Measurements from ENCODE around the gene IL22RA1.
A peak's percentile ranks its signal among the peaks of the same experiment; 100 is the strongest.

Gene IL22RA1

DNA sequence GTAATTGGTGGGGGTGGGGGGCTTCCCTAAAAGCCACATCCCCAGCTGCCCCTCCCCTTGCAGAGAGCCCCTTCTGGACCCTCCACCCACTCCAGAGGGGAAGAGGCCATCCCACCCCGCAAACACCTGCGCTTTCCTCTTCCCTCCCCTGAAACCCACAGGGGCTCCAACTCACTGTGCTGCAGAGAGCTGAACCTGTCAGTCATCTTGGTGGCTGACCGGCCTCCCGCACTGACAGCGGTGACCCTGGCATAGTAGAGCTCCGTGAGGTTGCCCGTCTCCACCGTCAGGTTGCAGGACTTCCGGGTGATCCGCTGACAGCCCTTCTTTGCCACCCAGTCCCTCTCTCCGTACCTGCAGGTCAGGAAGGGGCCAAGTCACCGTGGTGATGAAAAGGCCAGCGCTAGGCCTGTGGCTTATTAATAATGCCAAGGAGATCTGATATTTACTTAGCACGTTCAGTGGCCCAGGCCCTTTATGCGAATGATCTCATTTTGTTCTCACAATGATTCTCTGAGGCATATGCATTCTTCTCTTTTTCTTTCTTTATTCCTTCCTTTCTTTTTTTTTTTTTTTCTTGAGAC is 5.9 kb downstream of the IL22RA1 start:
- no peak for DNase-seq

DNA sequence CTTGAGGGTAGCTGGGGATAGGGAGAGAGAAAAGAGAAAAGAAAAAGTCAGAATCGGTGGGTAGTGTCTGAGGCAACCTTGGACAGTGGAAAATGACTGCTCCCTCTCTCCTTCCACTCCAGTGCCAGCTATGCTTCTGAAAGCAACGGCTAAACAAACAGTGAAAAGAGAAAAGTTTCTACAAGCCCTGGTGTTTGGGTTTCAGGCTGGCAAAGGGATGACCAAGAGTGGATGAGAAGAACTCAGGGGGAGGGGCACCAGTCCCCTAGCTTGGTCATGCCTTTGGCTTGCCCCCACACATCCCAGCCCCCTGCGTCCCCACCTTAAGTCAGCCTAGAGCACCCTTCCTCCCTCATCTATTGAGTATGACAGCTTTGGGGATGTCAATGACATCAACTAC is 8.6 kb downstream of the IL22RA1 start:
- no peak for DNase-seq

DNA sequence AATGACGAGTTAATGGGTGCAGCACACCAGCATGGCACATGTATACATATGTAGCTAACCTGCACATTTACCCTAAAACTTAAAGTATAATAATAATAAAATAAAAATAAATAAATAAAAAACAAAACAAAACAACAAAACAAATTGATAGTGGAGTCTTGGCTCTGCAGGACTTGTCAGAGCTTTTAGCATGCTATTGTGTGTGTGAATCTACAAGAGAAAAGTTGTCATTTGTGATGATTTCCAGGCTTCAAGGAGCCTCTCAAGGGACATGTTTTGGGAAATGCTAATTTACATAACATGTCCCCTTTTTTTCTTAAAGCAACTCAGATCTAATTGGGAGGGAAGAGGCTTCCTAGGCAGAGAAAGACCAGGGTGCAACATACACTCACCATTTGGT is 9.1 kb downstream of the IL22RA1 start:
- no peak for DNase-seq

- no peak for DNase-seq
Observed at GRCh38 chr1:24130385-24130784, 12.6 kb downstream of the IL22RA1 start.

DNA sequence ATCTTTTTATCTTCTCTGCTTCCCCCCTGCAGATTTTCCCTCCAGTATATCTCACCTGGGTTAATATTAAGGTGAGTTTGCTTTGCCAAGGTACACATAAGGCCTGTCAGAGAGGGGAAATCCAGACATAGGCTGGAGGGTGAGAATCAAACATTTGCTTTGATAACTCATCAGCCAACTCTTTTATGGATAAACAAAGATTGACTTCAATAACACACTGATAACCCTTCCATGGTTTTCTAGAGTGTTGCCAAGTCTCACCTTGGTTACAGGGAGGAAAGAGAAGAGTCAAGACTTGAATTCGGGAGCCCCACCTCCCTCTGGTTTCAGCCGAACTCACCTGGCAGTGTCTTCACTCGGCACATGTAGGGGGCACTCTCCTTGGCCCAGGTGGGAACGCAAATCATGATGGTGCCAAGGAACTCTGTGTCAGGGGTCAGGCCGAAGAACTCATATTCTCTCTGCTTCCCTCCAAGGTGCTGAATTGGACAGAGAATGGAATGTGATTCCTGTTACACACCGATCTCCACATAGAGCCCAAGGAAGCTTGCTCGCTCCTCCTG is 15.1 kb downstream of the IL22RA1 start:
- no peak for DNase-seq

GRCh38 chr1:24127134-24127800 is 15.7 kb downstream of the IL22RA1 start:
- DNase-seq: no peak

DNA sequence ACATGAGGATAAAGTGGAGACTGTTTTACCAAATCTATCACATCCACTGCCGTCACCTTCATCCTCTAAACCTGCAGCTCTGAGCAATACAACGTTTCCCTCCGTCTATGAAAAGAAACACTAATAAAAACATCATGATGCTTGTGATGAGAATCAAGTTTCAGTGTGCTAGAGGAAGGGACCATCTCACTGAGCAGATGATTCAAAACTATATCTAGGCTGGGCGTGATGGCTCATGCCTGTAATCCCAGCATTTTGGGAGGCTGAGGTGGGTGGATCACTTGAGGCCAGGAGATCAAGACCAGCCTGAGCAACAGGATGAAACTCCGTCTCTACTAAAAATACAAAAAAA is 16.3 kb downstream of the IL22RA1 start:
- no peak for DNase-seq

GRCh38 chr1:24126018-24126671 is 16.8 kb downstream of the IL22RA1 start:
- no peak for DNase-seq

DNA sequence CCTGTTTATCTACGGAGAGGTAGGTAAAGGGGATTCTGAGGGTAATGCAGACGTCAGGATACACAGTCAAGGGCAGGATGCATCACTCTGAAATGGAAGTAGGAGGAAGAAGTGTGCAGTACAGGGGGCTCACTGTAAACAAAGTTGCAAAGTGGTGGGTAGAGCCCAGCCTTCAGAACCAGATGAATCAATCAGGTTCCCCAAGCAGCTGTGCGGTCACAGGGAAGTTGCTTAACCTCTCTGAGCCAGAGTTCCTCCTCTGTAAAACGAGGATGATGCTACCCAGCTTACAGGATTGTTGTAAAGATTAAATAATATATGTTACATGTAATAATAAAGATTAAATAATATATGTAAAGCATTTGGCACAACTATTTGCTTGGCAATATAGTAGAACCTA is 17.5 kb downstream of the IL22RA1 start:
- DNase-seq: no peak

DNA sequence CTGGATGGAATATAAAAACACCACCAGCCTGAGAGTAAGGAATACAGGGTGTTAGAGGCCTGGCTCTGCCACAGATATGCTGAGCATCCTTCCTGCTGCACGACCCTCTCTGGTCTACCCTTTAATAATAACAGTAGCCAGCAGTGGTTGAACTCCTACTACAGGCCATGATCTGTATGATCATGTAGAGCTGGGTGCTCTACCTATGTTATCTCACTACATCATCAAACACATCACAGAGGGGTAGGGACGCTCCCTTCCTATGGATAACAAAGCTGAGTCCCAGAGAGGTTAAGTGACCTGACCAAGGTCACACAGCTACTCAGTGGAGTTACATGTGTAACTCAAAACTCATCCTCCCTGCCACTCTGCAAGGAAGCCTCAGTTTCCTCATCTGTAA is 18.0 kb downstream of the IL22RA1 start:
- DNase-seq: no peak

GRCh38 chr1:24123611-24124010 is 19.3 kb downstream of the IL22RA1 start:
- no peak for DNase-seq

GRCh38 chr1:24122776-24123175 is 20.2 kb downstream of the IL22RA1 start:
- DNase-seq: no peak

- DNase-seq: no peak
Observed at GRCh38 chr1:24121406-24121805, 21.5 kb downstream of the IL22RA1 start.

GRCh38 chr1:24120965-24121364 is 22.0 kb downstream of the IL22RA1 start:
- no peak for DNase-seq

DNA sequence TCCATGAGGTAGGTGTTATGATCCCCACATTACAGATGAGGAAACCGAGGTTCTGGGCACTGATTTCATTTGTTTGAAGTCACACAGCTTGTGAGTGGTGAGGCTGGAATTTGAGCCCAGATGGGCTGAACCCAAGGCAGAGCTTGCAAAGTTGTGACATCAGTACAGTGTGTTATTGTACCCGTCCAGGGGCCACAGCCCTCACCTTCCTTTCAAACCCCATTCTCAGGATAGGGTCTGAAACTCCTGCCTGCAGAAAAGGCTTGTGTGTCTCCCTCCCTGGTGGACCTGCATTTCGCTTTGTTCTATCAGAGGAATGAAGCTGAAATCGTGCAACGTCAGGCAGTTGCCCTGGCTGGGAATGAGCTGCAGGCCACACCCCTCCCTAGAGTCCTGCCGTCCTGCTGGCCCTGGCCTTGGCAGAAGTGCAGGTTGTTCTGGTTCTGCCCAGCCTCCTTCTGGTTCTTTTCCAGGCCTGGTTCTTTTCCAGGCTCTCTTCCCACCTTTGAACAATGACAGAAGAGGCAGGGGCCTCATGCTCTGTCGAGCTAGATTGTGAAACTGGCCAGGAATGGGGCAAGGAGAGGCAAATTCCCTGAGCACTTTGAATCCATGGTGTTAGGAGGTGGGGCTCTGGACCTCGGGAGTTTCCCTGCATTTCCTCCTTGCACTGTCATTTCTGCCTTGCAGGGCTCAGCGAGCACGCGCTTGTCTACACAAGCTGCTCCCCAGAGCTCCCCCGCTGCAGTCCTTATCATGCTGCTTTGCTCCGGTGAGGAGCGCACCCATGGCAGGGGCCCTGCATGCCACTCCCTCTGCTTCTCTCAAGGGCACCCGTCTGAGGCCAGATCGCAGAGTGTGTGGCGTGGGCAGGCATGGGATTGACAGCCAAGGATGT is 22.8 kb downstream of the IL22RA1 start:
- DNase-seq: no peak

DNA sequence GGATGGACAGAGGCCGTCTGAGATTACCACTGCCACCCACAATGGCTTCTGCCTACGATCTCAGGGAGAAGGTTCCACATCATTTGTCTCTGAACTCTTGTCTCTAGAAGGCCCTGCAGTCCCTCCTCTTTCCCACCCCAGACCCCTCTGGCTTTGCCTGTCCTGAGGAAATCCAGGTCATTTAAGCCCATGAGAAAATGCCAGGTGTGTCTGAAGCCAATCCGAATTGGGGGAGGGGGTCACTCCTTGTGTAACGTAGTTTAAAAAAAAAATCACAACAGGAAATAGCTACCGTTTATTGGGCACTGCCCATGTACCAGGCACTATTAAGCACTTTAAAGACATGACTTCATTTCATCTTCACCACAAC is 23.5 kb downstream of the IL22RA1 start:
- no peak for DNase-seq

GRCh38 chr1:24118410-24119242 is 24.3 kb downstream of the IL22RA1 start:
- no peak for DNase-seq

- peak; percentile 54 for DNase-seq
Observed at GRCh38 chr1:24117722-24118409, 25.1 kb downstream of the IL22RA1 start.

- no peak for DNase-seq
Observed at GRCh38 chr1:24117132-24117531, 25.8 kb downstream of the IL22RA1 start.

GRCh38 chr1:24114753-24115152 is 28.2 kb downstream of the IL22RA1 start:
- DNase-seq: no peak

DNA sequence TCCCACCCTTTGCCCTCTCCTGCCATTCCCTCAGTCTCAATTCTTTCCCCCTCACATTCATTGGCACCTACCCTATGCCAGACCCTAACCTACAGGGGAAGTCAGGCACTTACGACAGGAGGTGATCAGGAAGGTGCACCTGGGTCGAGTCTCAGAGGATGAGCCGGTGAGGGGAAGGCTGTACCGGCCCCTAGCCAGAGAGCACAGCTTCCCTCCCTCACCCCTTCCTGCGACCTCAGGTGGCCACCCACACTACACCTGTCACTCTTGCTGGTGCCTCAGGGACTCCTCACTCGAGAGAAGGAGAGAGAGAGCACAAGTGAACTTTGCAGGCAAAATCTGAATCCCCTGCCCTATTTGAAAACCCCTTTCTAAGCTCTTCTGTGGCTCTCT is 29.3 kb downstream of the IL22RA1 start:
- no peak for DNase-seq
